GM12878 (cell line): ENCODE results near the gene RUNX3. TPM values are rescaled to one million over a fixed set of nuclear protein-coding genes. Genes with fewer than 3 reads are reported as not detected.
A peak's percentile ranks its signal among the peaks of the same experiment; 100 is the strongest.

Experiments
- CHD1 ChIP-seq: IDR thresholded peaks from 2 replicates; pipeline ENCODE4 v1.6.1; 2012; ENCODE audit warnings: low read depth, low read length, improper control_type of control experiment
- E2F4 ChIP-seq: IDR thresholded peaks from 2 replicates; pipeline ENCODE4 v1.6.1; 2012; ENCODE audit warnings: low read depth, low read length, improper control_type of control experiment
- FOS ChIP-seq: IDR thresholded peaks from 3 replicates; pipeline ENCODE4 v1.6.1; 2011; ENCODE audit warnings: borderline replicate concordance; ENCODE audit not compliant: insufficient read length; ENCODE audit errors: extremely low read depth
- GATAD2B ChIP-seq: fragments of 450-650 bp; conservative IDR thresholded peaks from 2 replicates; pipeline ENCODE4 v1.6.1; 2017; ENCODE audit warnings: low read depth, mild to moderate bottlenecking, moderate library complexity
- IRF3 ChIP-seq: fragments of 450-650 bp; IDR thresholded peaks from 2 replicates; pipeline ENCODE4 v1.6.1; 2014; ENCODE audit warnings: mild to moderate bottlenecking
- NFXL1 ChIP-seq: fragments of 450-650 bp; IDR thresholded peaks from 2 replicates; pipeline ENCODE4 v1.6.1; 2017; ENCODE audit warnings: antibody characterized with exemption, mild to moderate bottlenecking, borderline replicate concordance
- NFYB ChIP-seq: IDR thresholded peaks from 2 replicates; pipeline ENCODE4 v1.6.1; 2011; ENCODE audit warnings: low read depth, mild to moderate bottlenecking, low read length, improper control_type of control experiment, moderate library complexity; ENCODE audit not compliant: insufficient read depth
- PRDM15 ChIP-seq: fragments of 450-650 bp; formaldehyde crosslinking; IDR thresholded peaks from 2 replicates; pipeline ENCODE4 v1.4.0; 2020; ENCODE audit warnings: mild to moderate bottlenecking, moderate library complexity
- REST ChIP-seq: IDR thresholded peaks from 2 replicates; pipeline ENCODE4 v1.6.1; 2012; ENCODE audit warnings: mild to moderate bottlenecking, low read depth, low read length
- SREBF1 ChIP-seq: IDR thresholded peaks from 2 replicates; pipeline ENCODE4 v1.6.1; 2012; ENCODE audit warnings: mild to moderate bottlenecking, low read length
- TARDBP ChIP-seq: IDR thresholded peaks from 2 replicates; pipeline ENCODE4 v1.6.1; 2016; ENCODE audit warnings: borderline replicate concordance
- USF1 ChIP-seq: IDR thresholded peaks from 2 replicates; pipeline ENCODE4 v1.6.1; 2011; ENCODE audit warnings: borderline replicate concordance, low read depth, mild to moderate bottlenecking, moderate library complexity, mixed read lengths, low read length; ENCODE audit not compliant: insufficient read depth; ENCODE audit errors: extremely low read length
- ZNF274 ChIP-seq: IDR thresholded peaks from one replicate; pipeline ENCODE4 v1.8.0; 2011; ENCODE audit not compliant: insufficient read length, insufficient read depth
- ZNF592 ChIP-seq: fragments of 450-650 bp; IDR thresholded peaks from 2 replicates; pipeline ENCODE4 v1.6.1; 2017; ENCODE audit warnings: mild to moderate bottlenecking, moderate library complexity
- polyA plus RNA-seq, 11 experiments: library from polyadenylated mRNA; depleted of rRNA in 4 of 11; unstranded in 6 of 11; stranded (reverse) in 5 of 11; fragments of >200 nt; fragmentation: Nextera tagmentation in 4 of 11; fragmentation: Illumina TruSeq in 1 of 11; extraction: Ambion mirVana in 4 of 11; extraction: Trizol in 1 of 11; gene quantifications; 1 replicate in 1 of 11; 2 replicates in 10 of 11; pipeline versions ENCODE4 v1.2.1 to v1.2.3, GENCODE V29; 2011 to 2016; ENCODE audit warnings: inconsistent platforms in 2 of 11, missing spikeins in 2 of 11, low read depth in 1 of 11
- total RNA-seq, 4 experiments: library from RNA; depleted of rRNA in 3 of 4; stranded (reverse); fragments of >200 nt in 3 of 4; fragmentation: Illumina TruSeq in 1 of 4; extraction: Trizol in 1 of 4; gene quantifications; 2 replicates each; pipeline versions ENCODE4 v1.2.1 to v1.2.3, GENCODE V29; 2013 to 2021

Gene RUNX3
- total and polyA plus RNA-seq, 10 of the 15 experiments (the other 5 are each of a cell fraction or from before 2014, with no cell fraction given), result 19.0 to 151 (median 31.4) TPM

GRCh38 chr1:24923485-24924113 is 6.5 kb downstream of the RUNX3 start (continued):
- no peak for TF ChIP-seq USF1
- peak; percentile 77 for TF ChIP-seq GATAD2B
- TF ChIP-seq NFYB, result no peak
- TF ChIP-seq SREBF1, result no peak
- no peak for TF ChIP-seq ZNF592
- no peak for TF ChIP-seq CHD1
- no peak for TF ChIP-seq REST
- TF ChIP-seq FOS, result no peak
- TF ChIP-seq NFXL1, result no peak
- no peak for TF ChIP-seq TARDBP
- no peak for TF ChIP-seq IRF3
- no peak for TF ChIP-seq ZNF274
- TF ChIP-seq PRDM15 (CRISPR knock-in tag), result no peak
- TF ChIP-seq E2F4, result no peak
